Lung (tissue), 12 donors: Measurements from ENCODE around the gene ITGB2. TPM values are rescaled to one million over a fixed set of nuclear protein-coding genes. Genes with fewer than 3 reads are reported as not detected.

Experiments
- ATAC-seq: fragments of 200-7000 bp; cut with Tn5 transposase; one replicate; pipeline ENCODE4 v1.9.1; 2020; ENCODE audit warnings: moderate number of reproducible peaks; ENCODE audit not compliant: insufficient read depth, low FRiP score
- DNase-seq, 3 donors: peaks; one replicate each; pipeline ENCODE4 v3.0.0-alpha.2; 2013 to 2017
- H3K27ac ChIP-seq, 2 donors: one replicate each; pipeline ENCODE4 v1.5.1; 2013; ENCODE audit warnings: mild to moderate bottlenecking in 2 of 2, moderate library complexity in 2 of 2, control low read depth in 1 of 2, inconsistent platforms in 1 of 2, low read depth in 1 of 2, low read length in 1 of 2
- H3K27me3 ChIP-seq, 3 donors: one replicate each; pipeline ENCODE4 v1.5.1; 2013; ENCODE audit warnings: low read length in 2 of 3; ENCODE audit not compliant: control insufficient read depth in 3 of 3, insufficient read depth in 3 of 3
- H3K36me3 ChIP-seq, 4 donors: one replicate each; pipeline ENCODE4 v1.5.1; 2013; ENCODE audit warnings: low read length in 4 of 4, mild to moderate bottlenecking in 1 of 4, moderate library complexity in 1 of 4; ENCODE audit not compliant: control insufficient read depth in 4 of 4, insufficient read depth in 4 of 4
- H3K4me1 ChIP-seq, 5 donors: one replicate each; pipeline ENCODE4 v1.5.1; 2013; ENCODE audit warnings: low read length in 5 of 5, mild to moderate bottlenecking in 2 of 5, moderate library complexity in 1 of 5; ENCODE audit not compliant: control insufficient read depth in 5 of 5, insufficient read depth in 5 of 5
- H3K4me3 ChIP-seq: one replicate; pipeline ENCODE4 v1.5.1; 2013; ENCODE audit warnings: mild to moderate bottlenecking, control low read depth, moderate library complexity
- H3K9ac ChIP-seq, 2 donors: one replicate each; pipeline ENCODE4 v1.5.1; 2013; ENCODE audit warnings: low read length in 2 of 2, control low read depth in 1 of 2; ENCODE audit not compliant: insufficient read depth in 1 of 2
- H3K9me3 ChIP-seq, 4 donors: one replicate each; pipeline ENCODE4 v1.5.1; 2013; ENCODE audit warnings: low read length in 3 of 4, mild to moderate bottlenecking in 1 of 4, moderate library complexity in 1 of 4; ENCODE audit not compliant: control insufficient read depth in 4 of 4, insufficient read depth in 3 of 4
- CTCF ChIP-seq: IDR thresholded peaks from 2 replicates; pipeline ENCODE4 v1.5.1; 2012; ENCODE audit warnings: mild to moderate bottlenecking; ENCODE audit errors: control extremely low read depth, extremely low read depth
- WGBS, 2 donors: extraction: QIAGEN DNeasy Blood & Tissue Kit; methylation state at CpG; one replicate each; pipeline ENCODE4 v1.1.7; 2013; 5-methylcytosine and 5-hydroxymethylcytosine counted together
- polyA plus RNA-seq, 2 donors: library from polyadenylated mRNA; stranded (reverse); fragments of 200-250 nt; gene quantifications; one replicate each; pipeline ENCODE4 v1.2.1, GENCODE V29; 2013
- total RNA-seq, 2 donors: library from RNA; depleted of rRNA in 1 of 2; stranded (reverse); fragments of >200 nt in 1 of 2; gene quantifications; one replicate each; pipeline ENCODE4 v1.2.1, GENCODE V29; 2014 to 2021
- donor health status: control.
- donor health status: control.
- donor health status: Bipolar disorder and iron deficiency.
- donor health status: healthy.
- donor health status: DM: yes; HTN: yes; CAD: no.

ITGB2 gene
- total and polyA plus RNA-seq, 4 donors = 52.9 to 376 (median 187) TPM

- H3K9me3 ChIP-seq = peaks cover 0 to 3% (median 0%) of the 10 kb centered on the region in 4 donors
- H3K27me3 ChIP-seq = no peaks in the 10 kb centered on the region
- H3K27ac ChIP-seq = peak overlapping the region in 1 of 2 donors; percentile 68
- no peak for TF ChIP-seq CTCF
- WGBS, 2 donors = 73 to 84% methylated on average over 37 to 38 of the region's 38 CpGs
- ATAC-seq = no peak
- no peak overlapping the region for H3K9ac ChIP-seq
- no peak overlapping the region for H3K4me3 ChIP-seq
- no peak for DNase-seq
- peaks cover 0 to 41% (median 13%) of the 10 kb centered on the region in 5 donors for H3K4me1 ChIP-seq
- peaks cover 3 to 18% (median 9%) of the 10 kb centered on the region in 4 donors for H3K36me3 ChIP-seq
Measured at GRCh38 chr21:44967082-44968047, 46.7 kb upstream of the ITGB2 start.

GRCh38 chr21:44966135-44967081, 45.7 kb upstream of the ITGB2 start:
- H3K36me3 ChIP-seq = peaks cover 3 to 11% (median 8%) of the 10 kb centered on the region in 4 donors
- H3K4me1 ChIP-seq = peaks cover 0 to 46% (median 13%) of the 10 kb centered on the region in 5 donors
- H3K9me3 ChIP-seq = peaks cover 0 to 3% (median 0%) of the 10 kb centered on the region in 4 donors
- DNase-seq (peak; percentile 73 to 87 (median 82)), ATAC-seq (no peak)
- H3K27me3 ChIP-seq = no peaks in the 10 kb centered on the region
- H3K4me3 ChIP-seq = no peak overlapping the region
- peak overlapping the region in 1 of 2 donors; percentile 67 for H3K27ac ChIP-seq
- no peak for TF ChIP-seq CTCF
- WGBS, 2 donors = 61 to 71% methylated on average over 30 of the region's 30 CpGs
- peak overlapping the region in 1 of 2 donors; percentile 27 for H3K9ac ChIP-seq

GRCh38 chr21:44965251-44966022, 44.7 kb upstream of the ITGB2 start:
- H3K36me3 ChIP-seq = peaks cover 3 to 13% (median 9%) of the 10 kb centered on the region in 4 donors
- no peaks in the 10 kb centered on the region for H3K27me3 ChIP-seq
- peaks cover 0 to 3% (median 0%) of the 10 kb centered on the region in 4 donors for H3K9me3 ChIP-seq
- TF ChIP-seq CTCF = no peak
- ATAC-seq = no peak
- WGBS, 2 donors = 73 to 78% methylated on average over 17 of the region's 17 CpGs
- no peak overlapping the region for H3K9ac ChIP-seq
- H3K4me3 ChIP-seq = no peak overlapping the region
- no peak overlapping the region for H3K27ac ChIP-seq
- no peak for DNase-seq
- peaks cover 0 to 46% (median 13%) of the 10 kb centered on the region in 5 donors for H3K4me1 ChIP-seq
